Neural progenitor cell (in vitro differentiated cells): ENCODE results near the gene TFDP1. TPM values are rescaled to one million over a fixed set of nuclear protein-coding genes. Genes with fewer than 3 reads are reported as not detected.
A peak's percentile ranks its signal among the peaks of the same experiment; 100 is the strongest.

Experiments
- DNase-seq: peaks from one replicate; pipeline ENCODE4 v3.0.0-alpha.2; 2016; ENCODE audit warnings: low spot score
- H2AFZ ChIP-seq: fragments of 200-600 bp; sonication (generic); replicated peaks from 2 replicates; pipeline ENCODE4 v1.6.1; 2016; ENCODE audit warnings: antibody characterized with exemption
- H3F3A ChIP-seq: fragments of 200-600 bp; sonication (generic); 2 replicates; pipeline ENCODE4 v1.6.1; 2016; ENCODE audit warnings: antibody characterized with exemption, low read depth
- H3K27ac ChIP-seq: fragments of 200-600 bp; sonication (generic); 2 replicates; pipeline ENCODE4 v1.5.1; 2016; ENCODE audit warnings: mild to moderate bottlenecking
- H3K27me3 ChIP-seq: fragments of 200-600 bp; sonication (generic); 2 replicates; pipeline ENCODE4 v1.6.1; 2016; ENCODE audit warnings: mild to moderate bottlenecking, moderate library complexity
- H3K36me3 ChIP-seq: fragments of 200-600 bp; sonication (generic); 2 replicates; pipeline ENCODE4 v1.5.1; 2016
- H3K4me1 ChIP-seq: fragments of 200-600 bp; sonication (generic); 2 replicates; pipeline ENCODE4 v1.6.1; 2016; ENCODE audit warnings: mixed run types
- H3K4me2 ChIP-seq: fragments of 200-600 bp; sonication (generic); 2 replicates; pipeline ENCODE4 v1.6.1; 2016
- H3K4me3 ChIP-seq: fragments of 200-600 bp; sonication (generic); 2 replicates; pipeline ENCODE4 v1.5.1; 2016
- H3K79me2 ChIP-seq: fragments of 200-600 bp; sonication (generic); 2 replicates; pipeline ENCODE4 v1.6.1; 2016; ENCODE audit warnings: low read depth
- H3K9ac ChIP-seq: fragments of 200-600 bp; sonication (generic); 2 replicates; pipeline ENCODE4 v1.6.1; 2016
- H3K9me3 ChIP-seq: fragments of 200-600 bp; sonication (generic); 2 replicates; pipeline ENCODE4 v1.5.1; 2016; ENCODE audit warnings: low read depth
- H4K20me1 ChIP-seq: fragments of 200-600 bp; sonication (generic); 2 replicates; pipeline ENCODE4 v1.6.1; 2016; ENCODE audit warnings: low read depth
- H3K27ac Mint-ChIP-seq: 3 replicates; pipeline ENCODE4 v1.8.0; 2021; ENCODE audit warnings: mixed read lengths
- H3K27me3 Mint-ChIP-seq: 2 replicates; pipeline ENCODE4 v1.8.0; 2022; ENCODE audit warnings: low read depth, mild to moderate bottlenecking, inconsistent platforms, moderate library complexity, mixed read lengths; ENCODE audit not compliant: insufficient read depth
- H3K36me3 Mint-ChIP-seq: 3 replicates; pipeline ENCODE4 v1.8.0; 2021; ENCODE audit warnings: mixed read lengths
- H3K4me1 Mint-ChIP-seq: 3 replicates; pipeline ENCODE4 v1.8.0; 2021; ENCODE audit warnings: mixed read lengths
- H3K4me3 Mint-ChIP-seq: 3 replicates; pipeline ENCODE4 v1.8.0; 2021; ENCODE audit warnings: mild to moderate bottlenecking, moderate library complexity, mixed read lengths
- H3K9me3 Mint-ChIP-seq: 3 replicates; pipeline ENCODE4 v1.8.0; 2020; ENCODE audit warnings: mixed read lengths
- EZH2 ChIP-seq: fragments of 200-600 bp; sonication (generic); IDR thresholded peaks from 2 replicates; pipeline ENCODE4 v1.6.1; 2017; ENCODE audit warnings: antibody characterized with exemption, mild to moderate bottlenecking, moderate library complexity
- EZH2phosphoT487 ChIP-seq: fragments of 200-600 bp; sonication (generic); IDR thresholded peaks from 2 replicates; pipeline ENCODE4 v1.6.1; 2017; ENCODE audit warnings: antibody characterized with exemption
- total RNA-seq: library from RNA; depleted of rRNA; stranded (reverse); fragments of >200 nt; gene quantifications from 2 replicates; pipeline ENCODE4 v1.2.3, GENCODE V29; 2015; ENCODE audit warnings: low replicate concordance
- TF ChIP-seq, protein P1 (sequence below): fragments of 200-600 bp; sonication (generic); IDR thresholded peaks from 2 replicates; pipeline ENCODE4 v1.5.1; 2017; ENCODE audit warnings: antibody characterized with exemption, mild to moderate bottlenecking

TFDP1 gene
- total RNA-seq, 1 donor from 2014 or later, result 88.6 TPM

DNA sequence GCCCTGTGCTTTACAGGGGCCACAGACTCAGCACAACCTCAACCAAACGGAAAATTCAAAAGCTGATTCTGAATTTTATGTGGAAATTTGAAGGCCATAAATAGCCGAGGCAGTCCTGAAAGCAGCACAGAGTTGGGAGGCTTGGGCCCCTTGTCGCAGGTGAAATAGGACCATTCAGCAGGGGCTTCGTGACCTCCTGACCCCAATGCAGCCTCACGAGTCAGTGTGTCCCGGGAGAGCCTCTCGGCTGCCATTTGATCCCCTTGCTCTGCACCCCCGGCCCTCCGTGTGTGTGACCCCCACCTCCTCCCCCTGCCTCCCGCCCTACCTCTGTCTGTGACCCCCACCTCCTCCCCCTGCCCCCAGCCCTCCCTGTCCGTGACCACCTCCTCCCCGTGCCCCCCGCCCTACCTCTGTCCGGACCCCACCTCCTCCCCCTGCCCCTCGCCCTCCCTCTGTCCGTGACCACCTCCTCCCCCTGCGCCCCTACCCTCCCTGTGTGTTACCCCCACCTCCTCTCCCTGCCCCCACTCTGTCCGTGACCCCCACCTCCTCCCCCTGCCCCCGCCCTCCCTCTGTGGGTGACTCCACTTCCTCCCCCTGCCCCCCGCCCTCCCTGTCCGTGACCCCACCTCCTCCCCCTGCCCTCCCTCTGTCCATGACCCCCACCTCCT lies 41.7 kb upstream of the TFDP1 start:
- Mint-ChIP-seq H3K4me1 (peaks cover 39% of the 10 kb centered on the region), H3K4me3 (no peak overlapping the region), H3K27me3 (peaks cover 20% of the 10 kb centered on the region), H3K9me3 (peaks cover 16% of the 10 kb centered on the region), H3K36me3 (peaks cover 33% of the 10 kb centered on the region), H3K27ac (no peak overlapping the region)
- Histone ChIP-seq H3K4me3 (no peak overlapping the region), H3K27me3 (no peaks in the 10 kb centered on the region), H3F3A (peaks cover 2% of the 10 kb centered on the region), H3K27ac (no peak overlapping the region), H3K9me3 (no peaks in the 10 kb centered on the region), H3K36me3 (no peaks in the 10 kb centered on the region), H3K4me2 (peak overlapping the region; percentile 42), H3K9ac (no peak overlapping the region), H3K4me1 (peaks cover 6% of the 10 kb centered on the region), H3K79me2 (peaks cover 27% of the 10 kb centered on the region), H4K20me1 (peaks cover 28% of the 10 kb centered on the region), H2AFZ (no peak overlapping the region)
- TF ChIP-seq, protein P1, sequence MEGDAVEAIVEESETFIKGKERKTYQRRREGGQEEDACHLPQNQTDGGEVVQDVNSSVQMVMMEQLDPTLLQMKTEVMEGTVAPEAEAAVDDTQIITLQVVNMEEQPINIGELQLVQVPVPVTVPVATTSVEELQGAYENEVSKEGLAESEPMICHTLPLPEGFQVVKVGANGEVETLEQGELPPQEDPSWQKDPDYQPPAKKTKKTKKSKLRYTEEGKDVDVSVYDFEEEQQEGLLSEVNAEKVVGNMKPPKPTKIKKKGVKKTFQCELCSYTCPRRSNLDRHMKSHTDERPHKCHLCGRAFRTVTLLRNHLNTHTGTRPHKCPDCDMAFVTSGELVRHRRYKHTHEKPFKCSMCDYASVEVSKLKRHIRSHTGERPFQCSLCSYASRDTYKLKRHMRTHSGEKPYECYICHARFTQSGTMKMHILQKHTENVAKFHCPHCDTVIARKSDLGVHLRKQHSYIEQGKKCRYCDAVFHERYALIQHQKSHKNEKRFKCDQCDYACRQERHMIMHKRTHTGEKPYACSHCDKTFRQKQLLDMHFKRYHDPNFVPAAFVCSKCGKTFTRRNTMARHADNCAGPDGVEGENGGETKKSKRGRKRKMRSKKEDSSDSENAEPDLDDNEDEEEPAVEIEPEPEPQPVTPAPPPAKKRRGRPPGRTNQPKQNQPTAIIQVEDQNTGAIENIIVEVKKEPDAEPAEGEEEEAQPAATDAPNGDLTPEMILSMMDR, result no peak
- TF ChIP-seq EZH2phosphoT487, result no peak
- no peak for TF ChIP-seq EZH2
- peak; percentile 56 for DNase-seq

DNA sequence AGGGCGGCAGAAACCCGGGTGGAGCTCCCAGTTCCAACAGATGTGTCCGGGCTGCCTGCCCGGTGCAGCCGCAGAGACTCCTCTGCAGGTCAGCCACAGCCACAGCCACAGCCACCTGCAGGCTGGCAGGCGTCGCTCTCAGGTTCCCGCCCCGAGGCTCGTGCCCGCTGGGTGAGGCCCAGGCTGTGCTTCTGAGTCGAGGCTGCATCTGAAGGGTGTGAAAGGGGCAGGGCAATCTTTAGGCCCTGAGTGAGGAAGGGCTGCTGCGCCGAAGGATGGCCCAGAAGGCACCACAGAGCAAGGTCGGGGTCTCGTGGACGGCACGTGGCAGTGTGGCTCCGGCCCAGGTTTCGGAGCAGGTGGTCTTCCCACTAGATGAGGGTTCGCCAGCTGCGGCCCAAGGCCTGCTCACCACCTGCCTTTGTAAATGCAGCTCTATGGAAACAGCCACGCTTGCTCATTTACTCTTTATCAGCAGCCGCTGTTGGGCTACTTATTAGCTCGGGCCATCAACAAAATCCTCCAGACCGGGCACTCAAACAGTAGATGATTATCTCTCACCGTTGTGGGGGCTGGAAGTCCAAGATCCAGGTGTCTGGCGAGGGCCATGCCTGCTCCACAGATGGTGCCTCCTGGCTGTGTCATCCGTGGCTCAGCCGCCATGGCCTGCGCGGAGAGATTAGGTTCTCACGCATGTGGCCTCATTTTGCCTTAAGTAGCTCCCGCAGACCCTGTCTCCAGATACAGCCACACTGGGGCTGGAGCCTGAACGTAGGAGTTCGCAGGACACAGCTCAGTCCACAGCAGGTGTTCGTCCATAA lies 40.3 kb upstream of the TFDP1 start:
- Mint-ChIP-seq H3K36me3 (peaks cover 28% of the 10 kb centered on the region), H3K27me3 (peaks cover 18% of the 10 kb centered on the region), H3K4me1 (peaks cover 51% of the 10 kb centered on the region), H3K27ac (peak overlapping the region; percentile 21), H3K9me3 (peaks cover 16% of the 10 kb centered on the region), H3K4me3 (no peak overlapping the region)
- Histone ChIP-seq H4K20me1 (peaks cover 37% of the 10 kb centered on the region), H3K79me2 (peaks cover 34% of the 10 kb centered on the region), H3K36me3 (no peaks in the 10 kb centered on the region), H3K9ac (no peak overlapping the region), H3K4me1 (peaks cover 16% of the 10 kb centered on the region), H3K4me3 (no peak overlapping the region), H3F3A (peaks cover 2% of the 10 kb centered on the region), H2AFZ (no peak overlapping the region), H3K27me3 (no peaks in the 10 kb centered on the region), H3K27ac (no peak overlapping the region), H3K4me2 (no peak overlapping the region), H3K9me3 (no peaks in the 10 kb centered on the region)
- TF ChIP-seq, protein P1, result no peak
- TF ChIP-seq EZH2phosphoT487 (no peak), EZH2 (no peak)
- DNase-seq, result no peak

DNA sequence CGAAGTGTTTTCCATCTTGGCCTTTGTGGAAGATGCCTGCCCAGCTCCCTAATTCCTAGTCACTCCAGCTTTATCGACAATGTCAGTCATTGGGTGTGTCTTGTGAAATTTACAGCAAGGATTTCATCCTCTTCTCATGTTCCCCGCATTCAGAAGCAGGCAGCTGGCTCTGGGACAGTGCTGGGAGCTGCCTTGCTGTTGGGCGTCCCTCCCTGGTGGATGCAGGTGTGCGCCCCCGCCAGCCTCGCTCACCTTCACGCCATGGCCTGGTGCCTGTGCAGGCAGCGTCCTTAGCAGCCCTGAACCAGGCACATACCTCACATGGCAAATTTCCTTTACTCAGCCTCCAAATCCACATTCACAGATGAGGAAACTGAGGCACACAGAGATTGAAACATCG lies 39.7 kb upstream of the TFDP1 start:
- peaks cover 14% of the 10 kb centered on the region for H3K27me3 Mint-ChIP-seq
- peak overlapping the region; percentile 21 for H3K27ac Mint-ChIP-seq
- Histone ChIP-seq H3K4me3 (no peak overlapping the region), H3K27me3 (no peaks in the 10 kb centered on the region), H3K4me2 (no peak overlapping the region), H4K20me1 (peaks cover 37% of the 10 kb centered on the region), H3F3A (peaks cover 2% of the 10 kb centered on the region), H2AFZ (no peak overlapping the region), H3K4me1 (peaks cover 16% of the 10 kb centered on the region), H3K36me3 (no peaks in the 10 kb centered on the region), H3K79me2 (peaks cover 31% of the 10 kb centered on the region), H3K9ac (no peak overlapping the region), H3K27ac (no peak overlapping the region), H3K9me3 (no peaks in the 10 kb centered on the region)
- H3K4me3 Mint-ChIP-seq, result peak overlapping the region; percentile 10
- TF ChIP-seq EZH2 (no peak), EZH2phosphoT487 (no peak)
- TF ChIP-seq, protein P1, result no peak
- H3K4me1 Mint-ChIP-seq, result peaks cover 55% of the 10 kb centered on the region
- peaks cover 16% of the 10 kb centered on the region for H3K9me3 Mint-ChIP-seq
- DNase-seq, result no peak
- H3K36me3 Mint-ChIP-seq, result peaks cover 27% of the 10 kb centered on the region
